Peyer's patch (tissue), 4 donors: Measurements from ENCODE around the gene OLFML2A.

Experiments
- CTCF ChIP-seq, 6 experiments: fragments of 450-650 bp in 4 of 6; fragments of 200-600 bp in 2 of 6; sonication (generic) in 1 of 6; IDR thresholded peaks; one replicate each; pipeline ENCODE4 v1.5.1; 2017 to 2019; ENCODE audit warnings: antibody characterized with exemption in 6 of 6, mild to moderate bottlenecking in 3 of 6, moderate library complexity in 1 of 6
- POLR2A ChIP-seq, 2 donors: fragments of 450-650 bp; IDR thresholded peaks; one replicate each; pipeline ENCODE4 v1.5.1; 2017; ENCODE audit warnings: antibody characterized with exemption in 2 of 2, mild to moderate bottlenecking in 2 of 2, moderate library complexity in 2 of 2

- no peak for TF ChIP-seq POLR2A (IDR thresholded peaks at IDR 0.05)
- no peak for TF ChIP-seq CTCF (IDR thresholded peaks at IDR 0.05)
Observed at GRCh38 chr9:124808246-124808956, 31.5 kb downstream of the OLFML2A start.
